Measurements from ENCODE around the gene N4BP2.

Gene N4BP2

GRCh38 chr4:40195182-40196177 is 138.8 kb downstream of the N4BP2 start:
- no peak for FAIRE-seq
- DNase-seq (ENCODE audit: insufficient read length, low spot score), result no peak
- TF ChIP-seq POLR2A (IDR thresholded peaks at IDR 0.05; ENCODE audit: low read depth, low read length), result no peak

- DNase-seq (ENCODE audit: insufficient read length, low spot score) (no peak), FAIRE-seq (no peak)
- TF ChIP-seq POLR2A (IDR thresholded peaks at IDR 0.05; ENCODE audit: low read depth, low read length), result no peak
Observed at GRCh38 chr4:40196272-40196671, 139.6 kb downstream of the N4BP2 start.

- no peak for TF ChIP-seq POLR2A (IDR thresholded peaks at IDR 0.05; ENCODE audit: low read depth, low read length)
- DNase-seq (ENCODE audit: insufficient read length, low spot score) (no peak), FAIRE-seq (no peak)
Observed at GRCh38 chr4:40196724-40197281, 140.2 kb downstream of the N4BP2 start, which contains the start of gene RHOH. TSS of gene RHOH (plus strand) at chr4:40197031. CDS start at chr4:40243387, 46,356 bp downstream.

GRCh38 chr4:40197879-40198689 is 141.4 kb downstream of the N4BP2 start:
- no peak for TF ChIP-seq POLR2A (IDR thresholded peaks at IDR 0.05; ENCODE audit: low read depth, low read length)
- DNase-seq (ENCODE audit: insufficient read length, low spot score), result no peak
- no peak for FAIRE-seq

- DNase-seq (ENCODE audit: insufficient read length, low spot score), result no peak
- TF ChIP-seq POLR2A (IDR thresholded peaks at IDR 0.05; ENCODE audit: low read depth, low read length), result no peak
- FAIRE-seq, result no peak
Observed at GRCh38 chr4:40199179-40199670, 142.6 kb downstream of the N4BP2 start.

GRCh38 chr4:40199999-40200874 is 143.6 kb downstream of the N4BP2 start:
- no peak for TF ChIP-seq POLR2A (IDR thresholded peaks at IDR 0.05; ENCODE audit: low read depth, low read length)
- DNase-seq (ENCODE audit: insufficient read length, low spot score) (no peak), FAIRE-seq (no peak)

GRCh38 chr4:40200875-40201801 is 144.5 kb downstream of the N4BP2 start:
- DNase-seq (ENCODE audit: insufficient read length, low spot score) (no peak), FAIRE-seq (no peak)
- TF ChIP-seq POLR2A (IDR thresholded peaks at IDR 0.05; ENCODE audit: low read depth, low read length), result no peak

GRCh38 chr4:40201898-40202297 is 145.2 kb downstream of the N4BP2 start:
- no peak for TF ChIP-seq POLR2A (IDR thresholded peaks at IDR 0.05; ENCODE audit: low read depth, low read length)
- no peak for FAIRE-seq
- DNase-seq (ENCODE audit: insufficient read length, low spot score), result no peak

GRCh38 chr4:40202474-40202873 is 145.8 kb downstream of the N4BP2 start:
- no peak for FAIRE-seq
- no peak for TF ChIP-seq POLR2A (IDR thresholded peaks at IDR 0.05; ENCODE audit: low read depth, low read length)
- DNase-seq (ENCODE audit: insufficient read length, low spot score), result no peak

- FAIRE-seq, result no peak
- DNase-seq (ENCODE audit: insufficient read length, low spot score), result no peak
- no peak for TF ChIP-seq POLR2A (IDR thresholded peaks at IDR 0.05; ENCODE audit: low read depth, low read length)
Observed at GRCh38 chr4:40204507-40205258, 148.0 kb downstream of the N4BP2 start.

Data from H54 (cell line).